Endothelial cell of umbilical vein (primary cell): ENCODE measurements around the gene RBAK. TPM values are rescaled to one million over a fixed set of nuclear protein-coding genes. Genes with fewer than 3 reads are reported as not detected.
"Not testable (repeated sequence)": the region's sequence is repeated elsewhere in the genome, so short reads cannot be mapped to it uniquely, and the experiment has no call there.

Experiments
- BruUV-seq: library from RNA; stranded (reverse); fragments of 400-500 nt; replicated peaks from 2 replicates; lab custom pipeline; 2021; lab: Mats Ljungman, UMichigan
- CTCF ChIA-PET: fragments of 300-600, 350-600 bp; sonication (Branson Sonifier 250); formaldehyde crosslinking; loops from one replicate; lab custom pipeline; 2021; ENCODE audit warnings: antibody characterized with exemption, inconsistent platforms; lab: Charles Lee
- POLR2A ChIA-PET: fragments of 300-600, 350-600 bp; sonication (Branson Sonifier 250); formaldehyde crosslinking; loops from one replicate; lab custom pipeline; 2021; ENCODE audit warnings: antibody characterized with exemption, inconsistent platforms; lab: Charles Lee
- DNase-seq: peaks from one replicate; pipeline ENCODE4 v3.0.0-alpha.2; 2011; ENCODE audit warnings: low read depth, low spot score
- FAIRE-seq: peaks from 2 replicates; lab custom pipeline; 2011; peaks lifted over from hg19 to GRCh38; lab: Jason Lieb, UNC
- H2AFZ ChIP-seq: 2 replicates; pipeline ENCODE4 v1.6.0; 2012; ENCODE audit warnings: low read depth, low read length, control low read depth, inconsistent platforms
- H3K27ac ChIP-seq: 2 replicates; pipeline ENCODE4 v1.5.1; 2011; ENCODE audit warnings: low read depth, mild to moderate bottlenecking, control low read depth, low read length, moderate library complexity; ENCODE audit not compliant: insufficient read depth
- H3K27me3 ChIP-seq, 2 experiments: 2 replicates each; pipeline versions ENCODE4 v1.6.0 to v1.6.1; 2011; ENCODE audit warnings: low read length in 2 of 2, mixed read lengths in 1 of 2; ENCODE audit not compliant: control insufficient read depth in 2 of 2, insufficient read depth in 2 of 2
- H3K36me3 ChIP-seq, 2 experiments: 2 replicates in 1 of 2; 3 replicates in 1 of 2; pipeline ENCODE4 v1.5.1; 2011; ENCODE audit warnings: low read length in 2 of 2, mild to moderate bottlenecking in 1 of 2, moderate library complexity in 1 of 2; ENCODE audit not compliant: control insufficient read depth in 2 of 2, insufficient read depth in 2 of 2; ENCODE audit errors: extremely low read depth in 1 of 2
- H3K4me1 ChIP-seq: 3 replicates; pipeline ENCODE4 v1.5.1; 2011; ENCODE audit warnings: mild to moderate bottlenecking, low read length; ENCODE audit not compliant: control insufficient read depth, insufficient read depth; ENCODE audit errors: extremely low read depth
- H3K4me2 ChIP-seq: 2 replicates; pipeline ENCODE4 v1.6.1; 2011; ENCODE audit warnings: low read length, control low read depth, mixed read lengths; ENCODE audit not compliant: insufficient read depth
- H3K4me3 ChIP-seq, 3 experiments: fragments of 200-600 bp in 1 of 3; sonication (generic), shearing (Covaris generic) in 1 of 3; replicated peaks in 1 of 3; 2 replicates each; pipeline ENCODE4 v1.5.1; 2011 to 2016; ENCODE audit warnings: control low read depth in 3 of 3, low read length in 3 of 3, mild to moderate bottlenecking in 2 of 3, inconsistent platforms in 1 of 3, low read depth in 1 of 3, moderate library complexity in 1 of 3; ENCODE audit not compliant: insufficient read depth in 1 of 3
- H3K79me2 ChIP-seq: 2 replicates; pipeline ENCODE4 v1.6.0; 2012; ENCODE audit warnings: low read length, inconsistent platforms; ENCODE audit not compliant: control insufficient read depth, insufficient read depth
- H3K9ac ChIP-seq: replicated peaks from 2 replicates; pipeline ENCODE3; 2011; ENCODE audit warnings: low read length, control low read depth; ENCODE audit not compliant: insufficient read depth; ENCODE audit errors: extremely low read depth
- H3K9me1 ChIP-seq: replicated peaks from 3 replicates; pipeline ENCODE4 v1.6.0; 2011; ENCODE audit warnings: mild to moderate bottlenecking, low read length; ENCODE audit not compliant: control insufficient read depth, insufficient read depth; ENCODE audit errors: extremely low read depth
- H3K9me3 ChIP-seq: replicated peaks from 2 replicates; pipeline ENCODE4 v1.5.1; 2012; ENCODE audit warnings: low read length, inconsistent platforms; ENCODE audit not compliant: control insufficient read depth, insufficient read depth
- H4K20me1 ChIP-seq: replicated peaks from 2 replicates; pipeline ENCODE3; 2011; ENCODE audit warnings: mild to moderate bottlenecking, low read length; ENCODE audit not compliant: control insufficient read depth, insufficient read depth; ENCODE audit errors: extremely low read depth
- dilution Hi-C: fragments of 300-500 bp; cut with MboI; formaldehyde crosslinking; loops from one replicate; pipeline ENCODE4 v1.15.0; 2019; ENCODE audit warnings: low sequenced_read_pairs; ENCODE audit not compliant: extremely low pct_ligation_motif_present
- intact Hi-C: fragments of 100-400 bp; cut with micrococcal nuclease; formaldehyde crosslinking; loops from one replicate; pipeline ENCODE4 v1.10.0; 2022
- polyA plus RNA-seq, 4 experiments: library from polyadenylated mRNA; depleted of rRNA in 3 of 4; stranded (reverse) in 3 of 4; unstranded in 1 of 4; fragments of >200 nt; gene quantifications; 2 replicates each; pipeline versions ENCODE4 v1.2.1 to v1.2.3, GENCODE V29; 2011 to 2012; ENCODE audit warnings: missing spikeins in 1 of 4
- total RNA-seq: library from RNA; stranded (reverse); gene quantifications from 2 replicates; pipeline ENCODE4 v1.2.3, GENCODE V29; 2021
- TF ChIP-seq, protein P1 (sequence below), 2 donors: IDR thresholded peaks; 1 replicate in 1 of 2; 2 replicates in 1 of 2; pipeline ENCODE4 v1.5.1; 2011; ENCODE audit warnings: low read length in 2 of 2, mild to moderate bottlenecking in 2 of 2, moderate library complexity in 2 of 2, control low read depth in 1 of 2, inconsistent platforms in 1 of 2, low read depth in 1 of 2; ENCODE audit not compliant: insufficient read depth in 1 of 2; ENCODE audit errors: extremely low read depth in 1 of 2

RBAK gene
- total and polyA plus RNA-seq, 2 donors (not counting 3 experiments of a cell fraction or from before 2014, with no cell fraction given), result 1.4 to 8.6 TPM

DNA sequence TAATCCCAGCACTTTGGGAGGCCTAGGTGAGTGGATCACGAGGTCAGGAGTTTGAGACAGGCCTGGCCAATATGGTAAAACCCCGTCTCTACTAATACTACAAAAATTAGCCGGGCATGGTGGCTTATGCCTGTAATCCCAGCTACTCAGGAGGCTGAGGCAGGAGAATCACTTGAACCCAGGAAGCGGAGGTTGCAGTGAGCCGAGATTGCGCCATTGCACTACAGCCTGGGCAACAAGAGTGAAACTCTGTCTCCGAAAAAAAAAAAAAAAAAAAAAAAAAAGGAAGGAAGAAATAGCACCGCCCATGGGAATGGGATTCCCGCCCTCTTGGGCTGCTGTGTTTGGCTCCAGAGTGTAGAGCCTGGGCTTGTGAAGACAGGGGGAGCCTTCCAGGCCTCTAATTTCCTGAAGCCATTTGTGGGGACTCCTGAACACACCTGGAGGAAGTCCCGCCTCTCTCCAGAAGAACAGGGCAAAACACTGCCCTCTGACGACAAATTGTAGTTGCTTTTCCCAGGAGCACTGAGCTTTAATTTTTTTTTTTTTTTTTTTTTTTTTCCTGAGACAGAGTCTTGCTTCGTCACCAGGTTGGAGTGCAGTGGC, 42.7 kb downstream of the RBAK start:
- H2AFZ ChIP-seq, result not testable (repeated sequence)
- intact Hi-C loops, result loop anchor here (5.0 to 10.0 kb wide), 2 partner anchors 84 to 474 kb away; no protein-coding TSS in a partner anchor

DNA sequence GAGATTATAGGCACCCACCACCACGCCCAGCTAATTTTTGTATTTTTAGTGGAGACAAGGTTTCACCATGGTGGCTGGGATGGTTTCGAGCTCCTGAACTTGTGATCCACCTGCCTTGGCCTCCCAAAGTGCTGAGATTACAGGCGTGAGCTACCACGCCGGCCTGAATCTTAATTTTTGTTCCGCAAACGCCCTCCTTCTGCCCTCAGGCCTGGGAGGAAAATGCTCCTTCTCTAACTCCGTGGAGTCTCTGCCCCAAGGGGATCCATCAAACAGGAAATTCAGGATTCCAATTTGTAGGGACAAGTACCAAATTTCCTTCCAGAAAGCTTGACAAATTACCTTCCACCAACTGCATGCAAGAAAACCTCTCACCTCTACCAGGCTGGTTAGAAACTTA, 43.2 kb downstream of the RBAK start:
- no peaks in the 10 kb centered on the region for H3K79me2 ChIP-seq
- intact Hi-C loops (loop anchor here (5.0 to 10.0 kb wide), 2 partner anchors 83 to 474 kb away; no protein-coding TSS in a partner anchor), dilution Hi-C loops (no loop called here)
- no peak overlapping the region for H3K4me2 ChIP-seq
- FAIRE-seq (no peak), DNase-seq (no peak)
- no peaks in the 10 kb centered on the region for H3K9me3 ChIP-seq
- H2AFZ ChIP-seq, result no peak overlapping the region
- H3K27ac ChIP-seq, result no peak overlapping the region
- no TSS peak for BruUV-seq
- no peak overlapping the region for H3K4me3 ChIP-seq
- no peaks in the 10 kb centered on the region for H3K4me1 ChIP-seq
- CTCF ChIA-PET, result interaction anchor here (0.6 to 1.9 kb wide), 8 partner anchors 9 to 363 kb away, joined by 3 to 15 read pairs (median 5); no protein-coding TSS in a partner anchor
- H3K27me3 ChIP-seq, result no peaks in the 10 kb centered on the region
- H3K9me1 ChIP-seq, result no peaks in the 10 kb centered on the region
- TF ChIP-seq, protein P1, sequence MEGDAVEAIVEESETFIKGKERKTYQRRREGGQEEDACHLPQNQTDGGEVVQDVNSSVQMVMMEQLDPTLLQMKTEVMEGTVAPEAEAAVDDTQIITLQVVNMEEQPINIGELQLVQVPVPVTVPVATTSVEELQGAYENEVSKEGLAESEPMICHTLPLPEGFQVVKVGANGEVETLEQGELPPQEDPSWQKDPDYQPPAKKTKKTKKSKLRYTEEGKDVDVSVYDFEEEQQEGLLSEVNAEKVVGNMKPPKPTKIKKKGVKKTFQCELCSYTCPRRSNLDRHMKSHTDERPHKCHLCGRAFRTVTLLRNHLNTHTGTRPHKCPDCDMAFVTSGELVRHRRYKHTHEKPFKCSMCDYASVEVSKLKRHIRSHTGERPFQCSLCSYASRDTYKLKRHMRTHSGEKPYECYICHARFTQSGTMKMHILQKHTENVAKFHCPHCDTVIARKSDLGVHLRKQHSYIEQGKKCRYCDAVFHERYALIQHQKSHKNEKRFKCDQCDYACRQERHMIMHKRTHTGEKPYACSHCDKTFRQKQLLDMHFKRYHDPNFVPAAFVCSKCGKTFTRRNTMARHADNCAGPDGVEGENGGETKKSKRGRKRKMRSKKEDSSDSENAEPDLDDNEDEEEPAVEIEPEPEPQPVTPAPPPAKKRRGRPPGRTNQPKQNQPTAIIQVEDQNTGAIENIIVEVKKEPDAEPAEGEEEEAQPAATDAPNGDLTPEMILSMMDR (IDR thresholded peaks at IDR 0.05; ENCODE audit: extremely low read depth in 1 of 2, insufficient read depth in 1 of 2, low read depth in 1 of 2, low read length in 2 of 2), result no peak
- no peak overlapping the region for H3K9ac ChIP-seq
- H3K36me3 ChIP-seq, result no peaks in the 10 kb centered on the region
- POLR2A ChIA-PET, result interaction anchor here (0.7 kb wide), 2 partner anchors 10 to 73 kb away, joined by 4 to 9 read pairs; no protein-coding TSS in a partner anchor
- H4K20me1 ChIP-seq, result no peaks in the 10 kb centered on the region

More for the DNA sequence above, 42.7 kb downstream of the RBAK start:
- H3K9ac ChIP-seq, H3K4me3 ChIP-seq, BruUV-seq, H3K36me3 ChIP-seq, H3K4me2 ChIP-seq, H3K9me3 ChIP-seq, DNase-seq, FAIRE-seq, H3K4me1 ChIP-seq, H3K79me2 ChIP-seq, H3K27me3 ChIP-seq, H4K20me1 ChIP-seq, H3K9me1 ChIP-seq, H3K27ac ChIP-seq, dilution Hi-C loops: not testable (repeated sequence)
- POLR2A ChIA-PET, result interaction anchor here (0.6 to 0.7 kb wide), 3 partner anchors 9 to 218 kb away, joined by 3 to 9 read pairs (median 4); no protein-coding TSS in a partner anchor
- CTCF ChIA-PET, result interaction anchor here (0.6 to 1.9 kb wide), 8 partner anchors 8 to 363 kb away, joined by 3 to 15 read pairs (median 5); no protein-coding TSS in a partner anchor
